Esophagus squamous epithelium (tissue), 4 donors: Measurements from ENCODE around the gene ACAA1.

Experiments used
- CTCF ChIP-seq, 6 experiments: fragments of 450-650 bp in 4 of 6; fragments of 200-600 bp in 2 of 6; sonication (generic) in 2 of 6; IDR thresholded peaks; one replicate each; pipeline ENCODE4 v1.5.1; 2016 to 2019; ENCODE audit warnings: antibody characterized with exemption in 6 of 6, mild to moderate bottlenecking in 4 of 6, moderate library complexity in 4 of 6
- POLR2A ChIP-seq, 4 donors: fragments of 450-650 bp; IDR thresholded peaks; one replicate each; pipeline ENCODE4 v1.6.1; 2017; ENCODE audit warnings: antibody characterized with exemption in 4 of 4, mild to moderate bottlenecking in 4 of 4, moderate library complexity in 3 of 4

GRCh38 chr3:38121832-38122461, 15.0 kb downstream of the ACAA1 start:
- no peak for TF ChIP-seq CTCF (IDR thresholded peaks at IDR 0.05)
- TF ChIP-seq POLR2A (IDR thresholded peaks at IDR 0.05), result no peak
